GM13977 (cell line): Measurements from ENCODE around the gene OLA1.

Source experiments
- DNase-seq: peaks from one replicate; pipeline ENCODE4 v3.0.0; 2012; ENCODE audit warnings: low spot score
- in situ Hi-C: fragments of 300-500 bp; cut with MboI; formaldehyde crosslinking; loops from one replicate; pipeline ENCODE4 v1.12.0; 2022; ENCODE audit warnings: low sequenced_read_pairs, low pct_unique_long_range_greater_than_20kb, mixed read lengths, inconsistent platforms; ENCODE audit not compliant: unreplicated experiment
- TF ChIP-seq, protein P1 (sequence below): IDR thresholded peaks from 2 replicates; pipeline ENCODE4 v1.5.1; 2012; ENCODE audit warnings: mild to moderate bottlenecking, control low read depth; ENCODE audit not compliant: insufficient read depth; ENCODE audit errors: extremely low read depth, missing control alignments

Gene OLA1

DNA sequence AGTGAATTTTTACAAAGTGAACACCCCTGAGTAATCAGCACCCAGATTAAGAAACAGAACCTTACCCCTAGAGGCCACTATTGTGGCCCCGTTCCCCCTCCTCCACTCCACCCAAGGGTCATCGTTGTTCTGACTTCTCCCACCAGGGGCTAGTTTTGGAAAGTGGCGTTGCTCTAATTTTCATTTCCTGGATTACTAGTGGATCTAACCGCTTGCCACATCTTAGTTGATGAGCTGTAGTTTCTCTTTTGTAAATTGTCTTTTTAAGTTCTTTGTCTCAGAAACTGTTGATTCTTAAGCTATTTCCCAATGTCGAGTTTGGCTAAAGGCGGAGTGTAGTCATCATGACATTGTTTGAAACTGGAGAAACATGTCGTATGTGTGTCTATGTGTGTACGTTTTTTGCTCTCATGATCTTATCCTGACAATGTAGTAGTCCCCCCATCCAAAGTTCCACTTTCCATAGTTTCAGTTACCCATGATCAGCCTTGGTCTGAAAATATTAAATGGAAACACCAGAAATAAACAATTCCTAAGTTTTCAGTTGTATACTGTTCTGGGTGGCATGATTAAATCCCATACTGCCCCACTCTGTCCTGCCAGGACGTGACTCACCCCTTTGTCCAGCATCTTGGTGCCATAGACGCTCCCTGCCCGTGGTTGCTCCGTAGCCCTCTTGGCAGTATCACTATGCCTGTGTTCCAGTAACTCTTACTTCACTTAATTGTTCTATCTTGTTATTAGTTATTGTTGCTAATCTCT lies 212.2 kb downstream of the OLA1 start:
- in situ Hi-C loops = no loop called here
- TF ChIP-seq, protein P1, sequence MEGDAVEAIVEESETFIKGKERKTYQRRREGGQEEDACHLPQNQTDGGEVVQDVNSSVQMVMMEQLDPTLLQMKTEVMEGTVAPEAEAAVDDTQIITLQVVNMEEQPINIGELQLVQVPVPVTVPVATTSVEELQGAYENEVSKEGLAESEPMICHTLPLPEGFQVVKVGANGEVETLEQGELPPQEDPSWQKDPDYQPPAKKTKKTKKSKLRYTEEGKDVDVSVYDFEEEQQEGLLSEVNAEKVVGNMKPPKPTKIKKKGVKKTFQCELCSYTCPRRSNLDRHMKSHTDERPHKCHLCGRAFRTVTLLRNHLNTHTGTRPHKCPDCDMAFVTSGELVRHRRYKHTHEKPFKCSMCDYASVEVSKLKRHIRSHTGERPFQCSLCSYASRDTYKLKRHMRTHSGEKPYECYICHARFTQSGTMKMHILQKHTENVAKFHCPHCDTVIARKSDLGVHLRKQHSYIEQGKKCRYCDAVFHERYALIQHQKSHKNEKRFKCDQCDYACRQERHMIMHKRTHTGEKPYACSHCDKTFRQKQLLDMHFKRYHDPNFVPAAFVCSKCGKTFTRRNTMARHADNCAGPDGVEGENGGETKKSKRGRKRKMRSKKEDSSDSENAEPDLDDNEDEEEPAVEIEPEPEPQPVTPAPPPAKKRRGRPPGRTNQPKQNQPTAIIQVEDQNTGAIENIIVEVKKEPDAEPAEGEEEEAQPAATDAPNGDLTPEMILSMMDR = no peak
- DNase-seq = no peak

DNA sequence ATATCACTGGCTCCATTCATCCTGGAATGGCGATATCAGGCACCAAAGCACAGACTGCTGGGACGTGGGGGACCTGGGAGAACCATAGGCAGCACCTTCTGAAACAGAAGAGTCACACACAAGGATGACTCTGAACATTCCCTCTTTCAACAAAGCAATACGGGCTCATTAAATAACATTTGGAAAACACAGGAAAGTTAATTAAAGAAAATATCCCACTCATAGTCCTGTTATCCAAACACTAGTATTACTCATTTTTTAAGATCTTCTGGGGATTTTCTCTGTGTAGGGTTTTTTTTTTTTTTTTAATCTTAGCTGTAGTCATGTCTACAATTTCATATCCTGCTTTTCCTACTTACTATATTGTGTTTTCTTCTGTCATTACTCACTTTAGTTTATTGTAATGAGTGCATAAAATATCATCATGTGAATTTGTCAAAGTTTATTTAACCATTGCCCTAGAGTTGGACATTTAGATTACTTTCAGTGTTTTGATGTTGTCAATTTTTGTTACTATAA lies 213.2 kb downstream of the OLA1 start:
- TF ChIP-seq, protein P1 = no peak
- no peak for DNase-seq
- in situ Hi-C loops = no loop called here

DNA sequence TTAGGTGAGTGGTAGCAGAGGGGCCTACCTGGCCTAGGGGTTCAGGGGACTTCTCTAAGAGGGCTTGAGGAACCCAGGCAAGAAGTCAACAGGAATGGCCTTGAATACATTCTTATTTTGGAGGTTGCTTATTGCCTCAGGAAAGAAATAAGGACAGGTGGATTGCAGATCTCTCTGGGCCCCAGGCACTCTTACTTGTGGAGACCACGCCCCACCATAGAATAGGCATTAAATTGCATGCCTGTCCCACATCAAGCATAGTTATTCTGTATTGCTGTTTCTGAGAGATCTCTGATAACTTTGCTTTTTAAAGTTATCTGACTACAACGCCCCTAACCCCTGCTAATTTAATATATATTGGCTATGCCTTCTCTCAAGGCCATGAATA lies 215.2 kb downstream of the OLA1 start:
- no peak for DNase-seq
- TF ChIP-seq, protein P1 = no peak
- in situ Hi-C loops = no loop called here

DNA sequence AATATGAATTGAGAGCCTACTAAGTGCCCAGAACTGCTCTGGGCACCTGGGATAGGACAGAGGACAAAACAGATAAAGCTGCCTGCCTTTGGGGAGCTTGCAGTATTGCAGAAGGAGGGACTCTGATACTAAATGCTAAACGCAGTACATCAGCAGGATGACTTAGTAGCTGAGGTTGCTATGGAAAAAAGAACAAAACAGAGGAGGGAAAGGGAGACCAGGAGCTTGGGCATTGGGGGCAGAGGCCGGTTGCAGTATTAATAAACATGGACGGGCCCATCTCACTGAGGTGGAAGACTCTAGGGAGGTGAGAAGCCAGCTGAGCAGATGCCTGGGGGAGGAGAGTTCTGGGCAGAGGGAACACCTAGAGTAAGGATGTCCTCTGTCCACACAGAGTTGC lies 217.1 kb downstream of the OLA1 start:
- TF ChIP-seq, protein P1 = no peak
- DNase-seq = no peak
- in situ Hi-C loops = no loop called here

DNA sequence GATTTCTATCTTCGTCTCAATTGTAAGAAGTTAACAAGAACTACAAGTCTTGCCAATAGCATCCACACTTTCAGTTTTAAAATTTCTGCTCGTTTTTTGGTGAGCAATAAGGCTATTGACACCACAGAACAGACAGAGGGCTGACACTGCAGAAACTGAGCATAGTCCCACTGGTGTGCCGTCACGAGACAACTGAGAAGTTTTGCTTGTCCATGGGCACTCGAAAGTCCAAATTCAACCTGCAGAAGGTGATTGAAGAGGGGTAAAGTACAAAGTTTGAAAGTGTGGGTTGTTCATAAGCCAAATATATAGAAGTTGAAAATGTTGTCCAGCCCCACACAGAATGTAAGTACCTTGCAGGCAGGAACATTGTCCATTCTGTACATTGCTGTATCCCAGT lies 219.4 kb downstream of the OLA1 start:
- in situ Hi-C loops = no loop called here
- DNase-seq = no peak
- TF ChIP-seq, protein P1 = no peak

DNA sequence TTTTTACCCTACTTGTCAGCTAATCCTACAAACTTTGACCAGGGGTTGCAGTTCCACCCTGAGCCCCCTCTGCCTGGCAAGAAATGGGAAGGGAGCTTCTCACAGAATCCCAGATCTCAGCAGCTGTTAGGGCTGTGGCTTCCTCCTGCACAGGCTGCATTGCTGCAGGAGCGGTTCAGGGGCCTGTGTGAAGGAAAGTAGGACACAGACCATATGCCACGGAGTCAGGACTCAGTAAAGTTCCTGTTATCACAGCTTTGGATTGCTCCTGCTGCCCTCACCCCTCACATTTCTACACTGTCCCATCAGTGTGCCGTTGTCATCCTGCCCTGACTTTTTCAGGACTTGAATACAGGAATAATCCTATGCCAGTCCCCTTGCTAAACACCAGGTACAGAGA lies 220.4 kb downstream of the OLA1 start:
- TF ChIP-seq, protein P1 = no peak
- DNase-seq = no peak
- in situ Hi-C loops = no loop called here
